ENCODE results near the gene KXD1. TPM values are rescaled to one million over a fixed set of nuclear protein-coding genes. Genes with fewer than 3 reads are reported as not detected.

The KXD1 gene
- total and polyA plus RNA-seq, 10 of the 15 experiments (the other 5 are each of a cell fraction or from before 2014, with no cell fraction given) = 27.5 to 209 (median 129) TPM

- H3K79me2 ChIP-seq (ENCODE audit: control insufficient read depth, insufficient read depth, low read length) = no peaks in the 10 kb centered on the region
- WGBS (ENCODE audit: insufficient coverage, insufficient replicate concordance, low lambda C conversion rate, missing lambda C conversion rate) = 8% methylated on average over 42 of the region's 116 CpGs
- TF ChIP-seq POLR2AphosphoS2 (IDR thresholded peaks at IDR 0.05; ENCODE audit: low read depth, low read length) (no peak), SREBF2 (IDR thresholded peaks at IDR 0.05; ENCODE audit: low read length) (no peak), STAT1 (conservative IDR thresholded peaks at IDR 0.05) (no peak), E2F4 (IDR thresholded peaks at IDR 0.05; ENCODE audit: low read depth, low read length) (no peak), MEF2A (IDR thresholded peaks at IDR 0.05; ENCODE audit: insufficient read depth, low read depth, low read length) (no peak), ZBTB4 (CRISPR knock-in tag; IDR thresholded peaks at IDR 0.05) (no peak), HSF1 (IDR thresholded peaks at IDR 0.05; ENCODE audit: low read depth, low read length) (no peak), JUND (IDR thresholded peaks at IDR 0.05; ENCODE audit: low read depth, low read length) (no peak)
- SMC1A ChIA-PET (ENCODE audit: uncharacterized antibody, unreplicated experiment) = no interaction called here
- no peak within 1 kb of the TSS for H3K4me3 ChIP-seq
- RAD21 ChIA-PET (ENCODE audit: unreplicated experiment) = no interaction called here
- no peaks in the 10 kb centered on the region for H3K36me3 ChIP-seq (ENCODE audit: control insufficient read depth in 2 of 2, insufficient read depth in 2 of 2, low read length in 1 of 2)
- H3K9me3 ChIP-seq (replicated peaks; ENCODE audit: control insufficient read depth, insufficient read depth, low read length) = no peaks in the 10 kb centered on the region
- in situ Hi-C loops (cut with MboI) = no loop called here
- CTCF ChIA-PET = no interaction called here
- H3K4me1 ChIP-seq (ENCODE audit: control insufficient read depth, insufficient read depth, low read length) = no peaks in the 10 kb centered on the region
- H3K27me3 ChIP-seq (replicated peaks in 1 of 2; ENCODE audit: control insufficient read depth in 2 of 2, insufficient read depth in 2 of 2, low read length in 1 of 2) = peaks cover 22 to 26% of the 10 kb centered on the region in 2 experiments
- H4K20me1 ChIP-seq (ENCODE audit: control insufficient read depth, insufficient read depth) = no peaks in the 10 kb centered on the region; the same call in none of the 2 replicates
- H3K4me2 ChIP-seq (ENCODE audit: control insufficient read depth, insufficient read depth) = no peak within 1 kb of the TSS
- DNase-seq (ENCODE audit: low read depth, low spot score) = no peak
- BruUV-seq (replicated peaks) = no TSS peak
- no peak within 1 kb of the TSS for H3K27ac ChIP-seq (ENCODE audit: control insufficient read depth, insufficient read depth)
- FAIRE-seq = no peak
- intact Hi-C loops (cut with micrococcal nuclease; ENCODE audit: unreplicated experiment) = no loop called here
- no peak for ATAC-seq
- H3K9ac ChIP-seq (ENCODE audit: control insufficient read depth, insufficient read depth, low read length) = no peak within 1 kb of the TSS
- no peak within 1 kb of the TSS for H2AFZ ChIP-seq (ENCODE audit: control insufficient read depth, low read depth, low read length)
- POLR2A ChIA-PET = no interaction called here
Measured at GRCh38 chr19:18606281-18607225, 48.9 kb downstream of the KXD1 start, which contains the start of gene CRLF1. Gene CRLF1, minus strand, starts transcription at chr19:18606799. Its CDS starts 143 bp downstream, at chr19:18606656.
